Stomach (tissue), 4 donors: ENCODE data around the gene NISCH.

Source experiments
- CTCF ChIP-seq, 7 experiments: fragments of 450-650 bp in 4 of 7; fragments of 200-600 bp in 3 of 7; sonication (generic) in 3 of 7; IDR thresholded peaks; one replicate each; pipeline ENCODE4 v1.5.1; 2016 to 2019; ENCODE audit warnings: antibody characterized with exemption in 7 of 7, control low read depth in 2 of 7, mild to moderate bottlenecking in 1 of 7
- POLR2AphosphoS5 ChIP-seq, 3 donors: sonication (generic); formaldehyde crosslinking; IDR thresholded peaks; one replicate each; pipeline ENCODE4 v1.6.1; 2016; ENCODE audit warnings: antibody characterized with exemption in 3 of 3

DNA sequence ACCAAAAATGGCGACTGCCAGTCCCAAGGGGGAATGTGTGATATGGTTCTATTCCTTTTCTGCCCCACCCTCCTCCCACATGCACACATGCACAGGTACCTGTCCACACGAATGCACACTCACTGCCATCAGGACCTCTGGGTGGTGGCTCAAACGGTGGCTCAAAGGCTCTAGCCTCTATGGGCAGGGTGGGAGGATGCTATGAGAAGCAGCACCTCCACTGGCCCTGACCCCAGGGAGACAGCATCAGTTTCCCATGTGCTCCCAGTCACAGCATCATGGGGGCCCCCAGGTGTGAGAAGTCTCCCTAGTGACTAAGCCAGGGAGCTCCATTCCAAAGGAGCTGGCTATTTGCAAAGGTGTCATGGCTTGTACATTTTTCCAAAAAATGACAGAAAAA lies 26.4 kb upstream of the NISCH start:
- TF ChIP-seq POLR2AphosphoS5 (IDR thresholded peaks at IDR 0.05), result no peak
- TF ChIP-seq CTCF (IDR thresholded peaks at IDR 0.05), result no peak
